Fibroblast of skin of left biceps (primary cell): ENCODE data around the gene PLCH1.
A peak's percentile ranks its signal among the peaks of the same experiment; 100 is the strongest.

Source experiments
- DNase-seq, 2 experiments: peaks; one replicate each; pipeline ENCODE4 v3.0.0-alpha.2; 2013; ENCODE audit warnings: low read depth in 2 of 2

Gene PLCH1

DNA sequence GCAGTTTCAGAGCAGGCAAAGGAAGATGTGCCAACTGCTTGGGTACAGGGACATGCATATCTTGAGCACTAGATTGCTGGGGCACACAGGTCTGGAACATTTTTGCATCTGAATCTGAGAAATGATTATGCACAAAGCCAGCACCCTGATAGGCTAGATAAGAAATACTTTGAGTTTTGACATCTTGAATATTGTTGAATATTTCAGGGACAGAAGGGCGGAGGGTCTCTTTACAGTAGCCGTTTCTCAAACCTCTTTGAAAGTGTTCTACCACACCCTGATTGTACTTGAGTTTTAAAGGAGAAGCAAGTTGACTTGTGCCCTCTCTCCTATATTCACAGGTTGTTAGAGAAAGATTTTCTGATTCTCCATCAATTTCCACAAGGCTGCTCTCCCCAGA lies 263.3 kb downstream of the PLCH1 start:
- DNase-seq = no peak

DNA sequence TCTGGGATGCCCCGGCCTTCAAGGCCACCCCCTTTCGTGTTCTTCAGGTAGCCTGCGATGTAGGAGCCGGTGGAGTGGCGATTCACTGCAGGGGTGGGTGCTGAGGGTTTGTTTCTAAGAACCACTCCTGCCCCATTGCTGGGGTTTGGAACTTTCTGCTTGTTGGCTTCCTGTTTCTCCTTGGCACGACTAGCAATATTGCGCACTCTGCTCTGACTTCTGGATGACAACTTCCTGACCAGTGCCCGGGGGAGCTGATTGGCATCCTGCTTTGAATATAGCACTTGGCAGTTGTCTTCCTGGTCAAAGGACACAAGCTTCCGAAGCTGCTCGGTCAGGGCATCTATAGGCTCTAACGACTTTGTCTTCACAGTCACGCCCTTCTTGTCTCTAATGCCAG lies 263.8 kb downstream of the PLCH1 start:
- no peak for DNase-seq

GRCh38 chr3:155465664-155466063 lies 279.2 kb downstream of the PLCH1 start:
- DNase-seq = no peak

DNA sequence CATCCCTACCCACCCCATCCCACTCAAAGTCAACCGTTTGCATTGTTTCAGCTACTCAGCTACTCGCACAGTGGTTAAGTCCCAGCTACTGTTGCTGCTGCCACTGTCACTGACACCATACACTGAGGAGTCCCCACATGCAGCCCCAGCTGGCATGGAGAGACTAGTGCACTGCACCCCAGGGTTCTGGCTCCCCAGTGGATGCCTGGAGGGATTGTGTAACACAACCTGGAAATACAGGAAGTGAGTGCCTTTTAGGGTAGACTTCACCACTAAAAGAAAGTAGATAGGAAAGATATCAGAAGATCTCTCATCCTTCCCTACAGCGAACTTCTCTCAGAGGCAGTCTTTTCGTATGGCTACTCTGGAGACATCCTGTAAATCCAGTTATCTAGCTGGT lies 282.2 kb downstream of the PLCH1 start:
- DNase-seq = no peak

GRCh38 chr3:155457591-155457990 lies 287.3 kb downstream of the PLCH1 start:
- no peak for DNase-seq

DNA sequence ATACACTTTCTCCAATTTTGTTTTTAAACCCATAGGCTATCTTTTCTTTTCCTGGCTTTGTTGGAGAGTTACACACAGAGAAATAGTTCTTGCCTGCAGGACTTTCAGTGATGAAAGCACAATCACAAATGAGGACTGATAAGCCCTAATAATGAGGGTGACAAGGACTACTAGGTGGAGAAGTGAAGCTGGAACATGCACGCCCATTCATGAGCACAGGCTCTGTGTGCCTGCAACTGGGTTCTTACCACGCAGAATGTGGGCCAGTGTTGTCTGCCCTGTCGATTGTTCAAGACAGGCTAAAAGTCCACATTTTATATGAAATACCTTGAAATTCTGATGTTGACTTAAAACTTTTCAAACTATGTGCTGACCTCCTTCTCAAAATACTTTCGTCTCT lies 289.1 kb downstream of the PLCH1 start:
- DNase-seq = no peak

- DNase-seq = no peak
Observed at GRCh38 chr3:155453512-155453911, 291.4 kb downstream of the PLCH1 start.

GRCh38 chr3:155449613-155450267 lies 295.1 kb downstream of the PLCH1 start:
- no peak for DNase-seq

GRCh38 chr3:155448531-155448930 lies 296.3 kb downstream of the PLCH1 start:
- no peak for DNase-seq

DNA sequence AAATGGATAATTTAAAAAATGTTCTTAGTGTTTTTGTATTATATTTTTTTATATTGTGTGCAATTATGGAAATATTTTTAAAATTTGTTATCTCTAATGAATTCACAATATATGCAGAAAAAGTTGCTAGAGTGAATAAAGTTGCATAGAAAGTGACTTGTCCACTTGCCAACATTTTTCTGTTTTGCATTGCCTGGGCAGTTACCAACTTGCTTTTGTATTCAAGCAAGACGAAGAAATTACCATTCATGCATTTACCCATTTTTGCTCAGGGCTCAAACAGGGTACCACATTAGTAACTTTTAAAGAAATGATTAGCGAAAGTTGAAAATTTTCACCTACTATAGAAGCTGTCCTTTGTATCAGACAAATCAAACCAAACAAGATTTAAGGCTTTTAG lies 298.5 kb downstream of the PLCH1 start:
- no peak for DNase-seq

DNA sequence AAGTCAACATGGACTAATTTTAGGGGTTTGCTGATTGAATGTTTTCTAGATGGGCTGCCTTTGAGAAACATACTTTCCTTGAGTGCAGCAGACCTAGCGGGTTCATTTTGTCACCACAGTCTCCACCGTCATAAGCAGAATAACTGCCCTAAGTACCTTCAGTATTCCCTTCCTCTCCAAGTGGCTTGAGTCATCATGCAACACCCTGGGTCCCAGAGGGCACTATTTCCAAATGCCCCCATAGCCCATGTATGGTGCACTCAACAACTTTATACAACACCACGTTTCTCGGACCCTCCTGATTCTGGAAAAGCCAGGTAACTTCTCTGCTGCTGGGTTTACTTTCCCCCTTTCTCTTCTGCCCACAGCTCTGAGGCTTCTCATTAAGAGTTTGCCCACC lies 300.1 kb downstream of the PLCH1 start:
- no peak for DNase-seq

DNA sequence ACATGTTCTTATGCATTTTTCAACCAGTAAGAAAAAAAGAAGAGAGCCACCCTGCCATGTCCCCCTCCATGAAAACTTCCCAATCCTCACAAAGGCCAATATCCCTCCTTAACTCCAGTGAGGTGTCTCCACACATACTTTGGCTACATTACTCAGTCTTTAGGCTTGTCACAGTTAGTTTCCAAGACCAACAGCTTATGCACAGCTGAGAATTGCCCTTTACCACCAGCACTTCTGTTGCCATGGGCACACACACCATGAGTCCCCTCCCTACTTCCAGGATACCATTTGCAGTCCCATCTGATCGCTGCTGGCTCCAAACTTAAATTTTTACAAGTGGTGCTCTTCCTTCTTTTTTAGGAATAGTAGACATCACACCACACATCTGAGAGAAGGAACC lies 301.1 kb downstream of the PLCH1 start:
- no peak for DNase-seq

DNA sequence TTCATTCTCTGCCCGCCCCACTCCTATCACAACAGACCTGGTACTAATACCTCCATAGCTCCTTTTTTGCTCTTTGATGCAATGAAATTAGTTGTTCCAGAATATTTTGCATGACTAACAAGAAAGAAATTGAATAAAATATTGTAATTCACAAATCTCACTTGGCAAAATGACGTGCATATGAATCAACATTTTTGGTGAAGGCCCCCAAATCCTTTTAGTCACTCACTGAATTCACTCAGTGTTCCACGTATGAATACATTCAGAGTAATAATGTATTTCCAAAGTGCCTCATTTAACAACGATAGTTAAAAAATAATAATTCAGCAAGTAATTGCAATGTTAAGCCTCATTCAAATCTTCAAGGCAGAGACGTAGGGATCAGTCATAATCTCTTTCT lies 302.8 kb downstream of the PLCH1 start:
- DNase-seq = no peak

GRCh38 chr3:155441506-155441905 lies 303.4 kb downstream of the PLCH1 start:
- no peak for DNase-seq

- DNase-seq = no peak
Observed at GRCh38 chr3:155441026-155441425, 303.8 kb downstream of the PLCH1 start.

- DNase-seq = no peak
Observed at GRCh38 chr3:155435821-155436220, 309.1 kb downstream of the PLCH1 start.

DNA sequence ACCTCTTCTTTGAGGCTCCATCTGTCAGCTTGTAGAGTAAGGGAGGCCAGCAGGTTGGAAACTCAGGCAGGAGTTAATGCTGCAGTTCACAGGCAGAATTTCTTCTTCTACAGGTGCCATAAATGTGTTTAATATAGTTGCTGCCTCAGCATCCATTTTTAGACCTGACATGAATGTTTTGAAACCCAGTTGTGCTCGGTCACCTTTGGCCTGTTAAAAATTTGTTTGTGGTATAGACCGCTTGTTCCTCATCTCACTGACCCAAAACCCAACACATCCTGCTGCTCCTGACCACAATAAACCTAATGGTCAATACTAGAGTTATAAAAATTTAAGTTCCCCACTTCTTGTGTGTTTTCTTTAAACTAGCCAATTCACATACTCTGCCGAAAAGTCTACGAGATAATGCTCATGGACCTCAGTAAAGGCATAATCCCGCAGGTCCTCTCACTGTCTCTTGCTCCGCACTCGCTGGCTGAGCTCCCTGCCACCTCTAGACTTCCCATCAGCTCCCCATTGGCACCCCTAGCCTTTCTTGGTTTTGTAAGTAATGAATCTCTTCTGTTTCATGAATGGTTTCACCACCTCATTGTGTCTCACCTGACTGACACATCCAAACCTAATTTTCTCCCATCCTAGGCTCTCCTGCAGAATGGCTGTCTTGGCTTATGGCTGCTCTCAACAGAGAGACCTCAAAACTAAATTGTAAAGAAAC lies 312.9 kb downstream of the PLCH1 start:
- no peak for DNase-seq

DNA sequence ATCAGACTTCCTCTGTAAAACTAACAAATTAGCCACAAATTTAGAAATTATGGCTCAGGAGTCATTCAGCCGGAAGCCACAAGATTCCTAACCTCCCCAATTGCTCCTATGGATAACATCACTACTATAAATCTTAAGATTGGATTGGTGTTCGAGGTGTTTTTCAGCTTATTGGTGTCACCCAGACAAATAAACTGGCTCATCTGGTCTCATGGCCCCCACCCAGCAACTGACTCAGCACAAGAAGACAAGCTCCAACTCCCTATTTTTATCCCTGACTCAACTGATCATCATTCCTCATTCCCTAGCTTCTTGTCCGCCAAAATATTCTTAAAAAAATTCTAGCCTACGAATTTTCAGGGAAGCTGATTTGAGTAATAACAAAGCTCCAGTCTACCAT lies 316.3 kb downstream of the PLCH1 start:
- DNase-seq = peak; percentile 49 to 62

DNA sequence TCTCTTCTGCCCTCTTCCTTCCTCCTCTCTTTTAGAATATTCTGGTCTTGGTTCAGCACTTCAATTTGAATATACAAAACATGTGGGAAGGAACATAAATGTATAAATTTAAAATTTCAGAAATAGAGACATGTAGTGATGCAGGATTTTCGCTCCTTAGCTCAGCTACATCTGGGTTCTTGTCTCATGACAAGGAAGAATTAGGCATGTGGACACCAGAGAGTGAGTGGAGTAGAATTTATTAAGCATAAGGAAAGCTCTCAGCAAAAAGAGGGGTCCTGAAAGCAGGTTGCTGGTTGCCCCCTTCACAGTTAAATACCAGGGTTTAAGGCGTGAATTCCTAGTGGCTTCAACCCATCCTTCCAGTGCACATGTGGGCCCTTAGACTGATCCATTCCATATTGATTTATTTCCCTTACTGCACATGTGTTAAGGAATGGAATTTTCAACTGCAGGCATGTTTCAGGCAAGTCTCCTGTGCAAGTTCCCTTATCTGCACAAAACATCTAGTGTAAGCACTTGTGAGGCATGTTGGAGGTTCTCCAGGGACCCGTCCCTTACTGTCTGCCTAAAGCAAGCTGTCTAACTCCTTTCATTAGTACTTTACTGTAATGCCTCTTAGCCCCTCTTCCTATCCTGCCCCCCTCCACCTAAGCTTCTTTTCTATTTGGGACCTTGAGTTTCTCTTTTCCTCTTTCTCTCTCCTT lies 318.2 kb downstream of the PLCH1 start:
- no peak for DNase-seq

DNA sequence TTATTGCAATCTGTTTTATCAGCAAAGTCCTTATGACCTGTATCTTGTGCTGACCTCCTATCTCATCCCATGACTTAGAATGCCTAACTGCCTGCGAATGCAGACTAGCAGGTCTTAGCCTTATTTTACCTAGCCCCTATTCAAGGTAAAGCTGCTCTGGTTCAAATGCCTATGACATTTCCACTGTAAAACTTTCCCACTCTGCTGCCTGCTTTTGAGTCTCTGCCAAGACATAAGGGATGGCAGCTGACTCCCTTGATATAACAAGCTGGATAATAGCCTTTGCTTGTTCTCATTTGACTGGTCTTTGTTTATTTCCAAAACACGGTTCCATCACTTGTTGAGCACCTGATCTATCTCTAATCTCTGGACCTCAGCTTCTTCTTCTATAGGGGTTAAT lies 319.5 kb downstream of the PLCH1 start:
- DNase-seq = no peak

GRCh38 chr3:155424323-155424710 lies 320.6 kb downstream of the PLCH1 start:
- DNase-seq = no peak

- DNase-seq = no peak
Observed at GRCh38 chr3:155423526-155424322, 321.1 kb downstream of the PLCH1 start.
